ENCODE measurements around the gene TRIM37.
A peak's percentile ranks its signal among the peaks of the same experiment; 100 is the strongest.
"Not testable (repeated sequence)": the region's sequence is repeated elsewhere in the genome, so short reads cannot be mapped to it uniquely, and the experiment has no call there.

Gene TRIM37

GRCh38 chr17:59106463-59107305 lies at the start of gene TRIM37:
TSS of gene TRIM37 (minus strand) at chr17:59106880. CDS start at chr17:59106461, 419 bp downstream.
- peak; percentile 97 to 99 for DNase-seq (ENCODE audit: low read depth in 1 of 2, low spot score in 1 of 2)

GRCh38 chr17:59155439-59156177 lies 48.9 kb upstream of the TRIM37 start, which contains the start of gene PRR11:
TSS of gene PRR11 (plus strand) at chr17:59155746. CDS start at chr17:59169753, 14,007 bp downstream.
- DNase-seq (ENCODE audit: low read depth in 1 of 2, low spot score in 1 of 2): peak; percentile 72 to 87

GRCh38 chr17:59154721-59155438 lies 48.2 kb upstream of the TRIM37 start, which contains the start of gene SKA2:
TSS of gene SKA2 (minus strand) at chr17:59155186. CDS start at chr17:59155163, 23 bp downstream.
- DNase-seq (ENCODE audit: low read depth in 1 of 2, low spot score in 1 of 2): peak; percentile 90 to 94

- DNase-seq (ENCODE audit: low read depth in 1 of 2, low spot score in 1 of 2): peak in 1 of 2 donors; percentile 4
Measured at GRCh38 chr17:59154292-59154720, 47.6 kb upstream of the TRIM37 start.

GRCh38 chr17:59152925-59153324 lies 46.2 kb upstream of the TRIM37 start:
- no peak for DNase-seq (ENCODE audit: low read depth in 1 of 2, low spot score in 1 of 2)

- no peak for DNase-seq (ENCODE audit: low read depth in 1 of 2, low spot score in 1 of 2)
Measured at GRCh38 chr17:59151591-59151990, 44.9 kb upstream of the TRIM37 start.

- no peak for DNase-seq (ENCODE audit: low read depth in 1 of 2, low spot score in 1 of 2)
Measured at GRCh38 chr17:59151006-59151405, 44.3 kb upstream of the TRIM37 start.

- DNase-seq (ENCODE audit: low read depth in 1 of 2, low spot score in 1 of 2): no peak
Measured at GRCh38 chr17:59149841-59150511, 43.3 kb upstream of the TRIM37 start.

GRCh38 chr17:59149051-59149450 lies 42.4 kb upstream of the TRIM37 start:
- DNase-seq (ENCODE audit: low read depth in 1 of 2, low spot score in 1 of 2): no peak

- no peak for DNase-seq (ENCODE audit: low read depth in 1 of 2, low spot score in 1 of 2)
Measured at GRCh38 chr17:59145571-59146096, 39.0 kb upstream of the TRIM37 start.

GRCh38 chr17:59141860-59142259 lies 35.2 kb upstream of the TRIM37 start:
- DNase-seq (ENCODE audit: low read depth in 1 of 2, low spot score in 1 of 2): no peak

GRCh38 chr17:59139939-59140338 lies 33.3 kb upstream of the TRIM37 start:
- DNase-seq (ENCODE audit: low read depth in 1 of 2, low spot score in 1 of 2): no peak

- DNase-seq (ENCODE audit: low read depth in 1 of 2, low spot score in 1 of 2): not testable (repeated sequence)
Measured at GRCh38 chr17:59138339-59138738, 31.7 kb upstream of the TRIM37 start.

- DNase-seq (ENCODE audit: low read depth in 1 of 2, low spot score in 1 of 2): no peak
Measured at GRCh38 chr17:59131131-59131530, 24.5 kb upstream of the TRIM37 start.

- DNase-seq (ENCODE audit: low read depth in 1 of 2, low spot score in 1 of 2): no peak
Measured at GRCh38 chr17:59129814-59130213, 23.1 kb upstream of the TRIM37 start.

- DNase-seq (ENCODE audit: low read depth in 1 of 2, low spot score in 1 of 2): no peak
Measured at GRCh38 chr17:59126809-59127417, 20.2 kb upstream of the TRIM37 start.

- no peak for DNase-seq (ENCODE audit: low read depth in 1 of 2, low spot score in 1 of 2)
Measured at GRCh38 chr17:59124665-59125064, 18.0 kb upstream of the TRIM37 start.

- DNase-seq (ENCODE audit: low read depth in 1 of 2, low spot score in 1 of 2): no peak
Measured at GRCh38 chr17:59121901-59122480, 15.3 kb upstream of the TRIM37 start.

GRCh38 chr17:59115474-59115873 lies 8.8 kb upstream of the TRIM37 start:
- DNase-seq (ENCODE audit: low read depth in 1 of 2, low spot score in 1 of 2): no peak

GRCh38 chr17:59111539-59111938 lies 4.9 kb upstream of the TRIM37 start:
- no peak for DNase-seq (ENCODE audit: low read depth in 1 of 2, low spot score in 1 of 2)
